NOMO-1 treated with dmso at 0.1 percent for 144 hours (cell line): ENCODE measurements around the gene NRROS.

ENCODE experiments used
- DNase-seq: peaks from one replicate; lab custom pipeline; 2025; ENCODE audit not compliant: unreplicated experiment; lab: John Stamatoyannopoulos, UW

NRROS gene

GRCh38 chr3:196645897-196646665, 6.6 kb downstream of the NRROS start:
- no peak for DNase-seq

DNA sequence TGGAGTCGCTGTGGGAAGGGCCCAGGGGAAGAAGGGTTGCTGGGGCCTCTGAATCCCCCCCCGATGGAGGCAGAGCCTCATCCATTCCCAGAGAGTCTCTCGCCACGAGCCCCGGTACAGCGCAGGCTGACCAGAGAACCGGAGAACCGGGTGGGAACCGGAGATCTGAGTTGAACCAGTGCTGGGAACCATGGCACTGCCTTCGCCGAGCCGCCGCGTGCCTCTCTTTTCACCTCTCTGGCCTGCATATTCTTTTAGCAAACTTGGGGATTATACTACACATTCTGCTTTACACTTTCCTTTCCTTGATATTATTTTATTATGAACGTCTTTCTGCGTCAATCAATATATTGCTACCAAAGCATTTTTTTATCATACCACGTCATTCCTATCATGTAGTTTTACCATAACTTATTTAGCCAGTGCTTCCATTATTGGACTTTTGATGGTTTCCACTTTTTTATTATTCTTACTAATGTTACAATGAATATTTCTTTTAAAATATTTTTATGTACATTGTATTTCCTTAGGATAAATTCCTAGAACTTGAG, 7.2 kb downstream of the NRROS start:
- no peak for DNase-seq

DNA sequence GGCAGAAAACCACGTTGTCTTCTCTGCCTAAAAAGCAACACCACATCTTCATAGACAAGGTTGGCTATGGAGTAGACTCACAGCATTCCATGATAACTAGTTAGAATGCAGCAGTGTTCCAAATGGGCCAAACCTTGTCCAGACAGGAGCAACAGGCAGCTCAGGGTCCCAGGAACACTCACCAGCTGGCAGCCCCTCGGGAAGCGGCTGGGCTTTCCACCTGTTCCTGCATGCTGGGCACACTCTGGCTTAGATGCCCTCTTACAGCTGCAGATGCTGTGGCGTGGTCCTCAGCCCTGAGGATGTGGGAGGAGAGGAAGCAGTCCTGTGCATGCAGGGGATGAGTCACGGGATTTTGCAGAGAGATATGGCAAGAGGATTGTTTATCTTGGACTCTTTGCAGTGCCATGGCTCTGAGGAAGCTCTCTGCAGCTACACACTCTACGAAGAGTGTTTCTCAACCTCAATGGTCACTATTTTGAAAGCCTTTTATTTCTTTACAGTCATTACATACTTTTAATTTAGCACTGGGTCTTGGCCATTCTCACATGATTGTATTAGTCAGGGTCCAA, 11.3 kb downstream of the NRROS start:
- peak; percentile 84 for DNase-seq

DNA sequence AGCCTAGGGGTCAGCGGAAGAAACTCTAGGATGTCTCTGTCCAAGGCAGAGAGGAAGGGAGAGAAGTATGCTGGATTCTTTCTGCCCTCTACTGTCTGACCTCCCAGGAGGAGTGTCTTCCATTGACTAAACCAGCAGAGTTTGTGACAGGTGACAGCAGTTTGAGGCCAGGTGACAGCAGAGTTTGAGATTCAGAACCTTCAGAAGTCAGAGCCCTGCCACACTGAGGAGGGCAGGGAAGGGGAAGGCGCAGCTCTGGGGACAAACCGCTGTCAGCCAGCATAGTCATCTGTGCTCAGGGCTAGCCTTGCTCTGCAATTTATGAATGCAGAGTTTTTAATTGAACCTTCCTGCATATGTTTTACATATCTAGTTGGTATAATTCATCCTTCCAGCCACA, 12.3 kb downstream of the NRROS start:
- no peak for DNase-seq

DNA sequence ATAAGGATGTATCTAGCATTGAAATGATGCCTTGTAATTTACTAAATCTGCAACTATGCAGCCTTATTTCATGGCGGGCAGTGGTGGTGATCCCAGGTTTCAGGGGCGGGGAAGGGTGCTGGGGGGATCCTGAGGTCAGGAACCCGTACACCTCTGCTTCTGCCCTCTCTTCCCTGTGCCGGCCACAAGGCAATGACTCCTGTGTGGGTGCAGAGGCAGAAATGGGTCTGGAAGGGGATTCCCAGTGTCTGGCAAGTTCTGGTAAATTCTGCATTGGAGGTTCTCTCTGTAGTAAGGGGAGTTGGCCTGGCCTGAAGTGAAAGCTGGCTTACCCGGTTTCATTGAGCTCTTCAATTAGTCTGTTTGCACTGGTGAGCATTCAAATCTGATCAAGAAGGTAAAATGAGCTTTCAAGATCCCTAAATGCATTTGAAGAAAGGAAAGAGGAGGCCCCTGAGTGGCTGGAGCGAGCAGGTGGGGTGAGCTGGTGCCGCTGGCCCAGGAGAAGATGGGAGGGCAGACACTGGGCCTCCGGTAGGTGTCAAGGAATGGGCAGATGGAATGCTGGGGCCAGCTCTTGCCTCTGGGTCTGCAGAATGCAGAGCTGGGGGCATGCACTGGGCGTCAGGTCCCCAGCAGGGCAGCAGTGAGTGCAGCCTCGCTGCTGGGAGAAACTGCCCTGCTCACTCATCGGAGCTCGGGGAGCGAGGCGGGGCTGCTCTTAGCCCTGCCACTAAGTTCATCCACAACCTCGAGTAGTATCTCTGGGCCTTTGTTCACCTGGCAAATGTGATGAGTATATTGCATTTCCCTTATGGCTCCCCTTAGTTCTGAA, 13.7 kb downstream of the NRROS start:
- no peak for DNase-seq

GRCh38 chr3:196654006-196654734, 14.7 kb downstream of the NRROS start:
- DNase-seq, result no peak

DNA sequence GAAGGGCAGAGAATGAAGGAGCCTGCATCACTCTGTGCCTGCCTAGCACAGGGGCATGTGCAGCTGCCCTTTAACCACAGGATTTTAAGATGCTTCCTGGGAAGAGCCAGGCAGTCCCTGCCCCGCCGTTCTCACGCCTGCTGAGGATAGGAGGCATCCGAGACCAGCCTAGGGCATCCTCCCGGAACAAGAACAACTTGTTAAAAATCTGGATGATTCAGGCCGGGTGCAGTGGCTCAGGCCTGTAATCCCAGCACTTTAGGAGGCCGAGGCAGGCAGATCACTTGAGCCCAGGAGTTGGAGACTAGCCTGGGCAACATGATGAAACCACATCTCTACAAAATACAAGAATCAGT, 15.2 kb downstream of the NRROS start:
- DNase-seq, result no peak

DNA sequence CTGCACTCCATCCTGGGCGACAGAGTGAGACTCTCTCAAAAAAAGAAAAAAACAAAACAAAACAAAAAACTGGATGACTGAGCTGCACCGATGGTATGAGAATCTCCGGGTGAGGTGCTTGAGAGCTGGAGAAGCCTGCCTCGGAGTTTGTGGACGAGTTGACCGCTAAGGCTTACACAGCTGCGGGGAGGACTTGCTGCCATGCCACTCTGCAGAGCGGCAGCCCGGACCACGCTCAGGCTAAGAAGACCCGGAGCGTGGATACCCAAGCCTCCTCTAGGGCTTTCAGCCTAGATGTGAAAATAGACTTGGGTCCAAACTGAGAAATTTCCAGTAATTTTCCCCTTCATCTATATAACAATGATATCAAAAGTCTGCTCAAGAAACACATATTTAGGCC, 16.0 kb downstream of the NRROS start:
- DNase-seq, result no peak

GRCh38 chr3:196656213-196656612, 16.7 kb downstream of the NRROS start:
- no peak for DNase-seq

- no peak for DNase-seq
These were observed 20.4 kb downstream of the NRROS start for GRCh38 chr3:196659901-196660351.

- DNase-seq, result no peak
These were observed 21.1 kb downstream of the NRROS start for GRCh38 chr3:196660381-196661166.

- no peak for DNase-seq
These were observed 21.9 kb downstream of the NRROS start for GRCh38 chr3:196661400-196661799.

DNA sequence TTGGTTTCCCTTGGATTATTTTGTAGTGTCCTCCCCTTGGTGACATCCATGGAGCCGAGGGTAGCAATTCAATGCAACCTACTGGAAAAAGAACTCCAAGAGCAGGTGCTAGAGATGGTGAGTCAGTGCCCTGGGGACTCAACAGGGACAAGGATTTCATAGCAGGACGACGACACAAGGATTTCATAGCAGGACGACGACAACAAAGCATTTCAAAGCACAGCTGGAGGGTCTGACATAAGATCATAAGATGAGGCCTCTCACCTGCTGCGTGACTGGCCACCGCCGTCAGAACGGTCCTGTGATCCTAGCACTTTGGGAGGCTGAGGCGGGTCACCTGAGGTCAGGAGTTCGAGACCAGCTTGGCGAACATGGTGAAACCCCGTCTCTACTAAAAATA, 22.5 kb downstream of the NRROS start:
- DNase-seq, result no peak

DNA sequence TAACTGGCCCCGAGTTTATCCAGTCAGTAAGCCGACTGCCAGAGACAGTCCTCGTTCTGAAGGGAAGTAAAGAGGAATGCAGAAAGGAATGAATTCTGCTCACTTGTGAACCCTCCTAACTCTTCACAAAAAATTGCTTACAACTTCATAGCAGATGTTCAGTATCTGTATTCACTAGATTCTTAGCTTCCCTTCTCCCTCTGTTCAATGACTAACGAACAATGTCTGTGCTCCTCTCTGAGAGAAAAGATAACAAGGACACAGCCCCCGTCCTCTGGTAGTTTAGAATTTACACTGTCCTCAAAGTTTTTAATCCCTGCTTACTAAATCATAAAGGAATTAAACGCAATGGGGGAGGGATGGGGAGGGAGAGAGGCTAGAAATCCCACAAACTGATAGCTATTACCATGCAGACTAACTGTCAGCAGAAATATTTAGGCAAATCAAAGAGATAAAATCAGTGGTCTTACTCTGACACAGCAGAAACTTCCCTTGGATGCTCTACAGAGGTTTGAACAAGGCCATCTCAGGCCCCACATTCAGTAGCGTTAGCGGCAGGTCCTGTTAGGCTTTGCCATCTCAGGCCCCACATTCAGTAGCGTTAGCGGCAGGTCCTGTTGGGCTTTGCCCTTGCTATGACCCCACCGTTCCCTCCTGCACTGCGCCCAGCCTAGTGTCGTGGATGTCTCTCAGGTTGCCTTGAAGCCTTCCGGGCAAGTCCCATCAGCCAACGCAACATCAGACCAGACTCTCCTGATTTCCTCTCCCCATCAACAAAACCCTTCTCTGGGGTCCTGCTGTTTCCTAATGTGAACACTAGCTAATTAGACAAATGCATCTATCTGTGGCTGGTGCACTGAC, 23.4 kb downstream of the NRROS start:
- DNase-seq, result no peak

GRCh38 chr3:196666001-196666867, 26.7 kb downstream of the NRROS start:
- peak; percentile 25 for DNase-seq

DNA sequence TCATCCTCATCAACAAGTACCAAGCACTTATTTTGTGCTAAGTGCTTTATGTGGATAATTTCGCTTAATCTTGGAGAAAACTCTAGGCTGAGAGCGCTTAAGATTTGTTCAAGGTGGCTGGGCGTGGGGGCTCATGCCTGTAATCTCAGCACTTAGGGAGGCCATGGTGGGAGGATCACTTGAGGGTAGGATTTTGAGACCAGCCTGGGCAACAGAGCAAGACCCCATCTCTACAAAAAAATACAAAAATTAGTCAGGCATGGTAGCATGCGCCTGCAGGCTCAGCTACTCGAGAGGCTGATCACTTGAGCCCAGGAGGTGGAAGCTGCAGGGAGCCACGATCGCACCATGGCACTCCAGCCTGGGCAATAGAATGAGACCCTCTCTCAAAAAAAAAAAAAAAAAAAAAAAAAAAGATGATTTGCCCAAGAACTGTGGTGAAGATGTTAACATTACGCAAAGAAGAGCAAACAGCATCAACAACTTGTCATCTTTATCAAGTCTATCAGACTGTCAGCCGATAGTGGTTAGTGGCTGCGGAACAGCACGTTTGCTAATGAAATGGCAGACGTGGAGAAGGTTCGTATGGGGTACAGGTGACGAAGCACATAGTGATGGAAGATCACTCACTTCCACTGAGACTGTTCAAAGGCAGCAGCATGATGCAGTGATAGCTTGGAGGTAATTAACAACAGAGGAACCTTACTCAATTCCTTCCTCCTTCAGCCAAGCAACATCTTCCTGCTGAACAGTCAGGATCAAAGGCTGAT, 27.7 kb downstream of the NRROS start:
- DNase-seq, result no peak

GRCh38 chr3:196670339-196670738, 30.8 kb downstream of the NRROS start:
- no peak for DNase-seq

GRCh38 chr3:196673632-196674031, 34.1 kb downstream of the NRROS start:
- no peak for DNase-seq
